IPS DF 19.7 (cell line): ENCODE results near the gene RRP12.
A peak's percentile ranks its signal among the peaks of the same experiment; 100 is the strongest.
"Not testable (repeated sequence)": the region's sequence is repeated elsewhere in the genome, so short reads cannot be mapped to it uniquely, and the experiment has no call there.

Source experiments
- DNase-seq: peaks from one replicate; pipeline ENCODE4 v3.0.0-alpha.2; 2013; ENCODE audit warnings: low read depth, low spot score

The RRP12 gene, protein sequence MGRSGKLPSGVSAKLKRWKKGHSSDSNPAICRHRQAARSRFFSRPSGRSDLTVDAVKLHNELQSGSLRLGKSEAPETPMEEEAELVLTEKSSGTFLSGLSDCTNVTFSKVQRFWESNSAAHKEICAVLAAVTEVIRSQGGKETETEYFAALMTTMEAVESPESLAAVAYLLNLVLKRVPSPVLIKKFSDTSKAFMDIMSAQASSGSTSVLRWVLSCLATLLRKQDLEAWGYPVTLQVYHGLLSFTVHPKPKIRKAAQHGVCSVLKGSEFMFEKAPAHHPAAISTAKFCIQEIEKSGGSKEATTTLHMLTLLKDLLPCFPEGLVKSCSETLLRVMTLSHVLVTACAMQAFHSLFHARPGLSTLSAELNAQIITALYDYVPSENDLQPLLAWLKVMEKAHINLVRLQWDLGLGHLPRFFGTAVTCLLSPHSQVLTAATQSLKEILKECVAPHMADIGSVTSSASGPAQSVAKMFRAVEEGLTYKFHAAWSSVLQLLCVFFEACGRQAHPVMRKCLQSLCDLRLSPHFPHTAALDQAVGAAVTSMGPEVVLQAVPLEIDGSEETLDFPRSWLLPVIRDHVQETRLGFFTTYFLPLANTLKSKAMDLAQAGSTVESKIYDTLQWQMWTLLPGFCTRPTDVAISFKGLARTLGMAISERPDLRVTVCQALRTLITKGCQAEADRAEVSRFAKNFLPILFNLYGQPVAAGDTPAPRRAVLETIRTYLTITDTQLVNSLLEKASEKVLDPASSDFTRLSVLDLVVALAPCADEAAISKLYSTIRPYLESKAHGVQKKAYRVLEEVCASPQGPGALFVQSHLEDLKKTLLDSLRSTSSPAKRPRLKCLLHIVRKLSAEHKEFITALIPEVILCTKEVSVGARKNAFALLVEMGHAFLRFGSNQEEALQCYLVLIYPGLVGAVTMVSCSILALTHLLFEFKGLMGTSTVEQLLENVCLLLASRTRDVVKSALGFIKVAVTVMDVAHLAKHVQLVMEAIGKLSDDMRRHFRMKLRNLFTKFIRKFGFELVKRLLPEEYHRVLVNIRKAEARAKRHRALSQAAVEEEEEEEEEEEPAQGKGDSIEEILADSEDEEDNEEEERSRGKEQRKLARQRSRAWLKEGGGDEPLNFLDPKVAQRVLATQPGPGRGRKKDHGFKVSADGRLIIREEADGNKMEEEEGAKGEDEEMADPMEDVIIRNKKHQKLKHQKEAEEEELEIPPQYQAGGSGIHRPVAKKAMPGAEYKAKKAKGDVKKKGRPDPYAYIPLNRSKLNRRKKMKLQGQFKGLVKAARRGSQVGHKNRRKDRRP (N-terminal part only)

DNA sequence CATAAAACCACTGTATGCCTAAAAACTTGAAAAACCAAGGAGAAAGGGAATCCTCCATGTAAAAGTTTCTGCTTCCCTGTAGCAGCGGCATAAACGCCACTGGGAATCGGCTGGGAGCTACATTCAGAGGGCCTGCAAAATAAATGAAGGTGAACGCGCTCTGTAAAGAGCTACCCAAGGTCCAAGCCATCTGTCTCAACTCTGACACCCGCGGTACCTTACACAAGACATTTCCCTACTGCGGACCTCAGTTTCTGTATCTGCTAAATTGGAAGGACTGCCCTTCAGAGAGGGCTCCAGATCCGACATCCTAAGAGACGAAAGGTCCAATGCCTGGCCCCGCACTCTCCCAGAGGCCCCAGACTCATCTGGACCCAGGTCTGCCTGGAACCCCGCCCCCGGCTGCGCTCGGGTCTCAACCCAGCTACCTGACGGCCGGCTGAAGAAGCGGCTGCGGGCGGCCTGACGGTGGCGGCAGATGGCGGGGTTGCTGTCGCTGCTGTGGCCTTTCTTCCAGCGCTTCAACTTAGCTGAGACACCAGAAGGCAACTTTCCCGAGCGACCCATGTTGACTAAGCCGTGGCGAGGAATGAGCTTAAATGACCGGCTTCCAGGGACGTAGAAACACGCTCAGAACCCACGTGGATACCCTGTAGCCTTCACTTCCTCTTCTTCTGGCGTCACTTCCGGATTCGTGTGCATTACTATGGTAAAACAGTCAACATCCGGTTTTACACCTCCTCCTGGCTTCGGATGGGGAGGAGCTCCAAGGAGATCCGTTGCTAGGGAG is at the start of gene RRP12:
Gene RRP12, minus strand, starts transcription at position 676 of the 790 bp plus-strand sequence. Its CDS starts 109 bp downstream, at position 567.
- DNase-seq, result peak; percentile 98

- no peak for DNase-seq
These were observed 49.7 kb upstream of the RRP12 start for GRCh38 chr10:97450828-97451227.

- peak; percentile 95 for DNase-seq
These were observed 44.8 kb upstream of the RRP12 start, which contains the start of the genes EXOSC1 and ZDHHC16 for GRCh38 chr10:97445722-97446639. EXOSC1 (minus strand) TSS chr10:97446006; CDS start chr10:97445985, 21 bp downstream. ZDHHC16 (plus strand) TSS chr10:97446175; CDS start chr10:97451676, 5,501 bp downstream.

- no peak for DNase-seq
These were observed 44.2 kb upstream of the RRP12 start for GRCh38 chr10:97445357-97445721.

- DNase-seq, result no peak
These were observed 43.1 kb upstream of the RRP12 start for GRCh38 chr10:97444212-97444611.

DNA sequence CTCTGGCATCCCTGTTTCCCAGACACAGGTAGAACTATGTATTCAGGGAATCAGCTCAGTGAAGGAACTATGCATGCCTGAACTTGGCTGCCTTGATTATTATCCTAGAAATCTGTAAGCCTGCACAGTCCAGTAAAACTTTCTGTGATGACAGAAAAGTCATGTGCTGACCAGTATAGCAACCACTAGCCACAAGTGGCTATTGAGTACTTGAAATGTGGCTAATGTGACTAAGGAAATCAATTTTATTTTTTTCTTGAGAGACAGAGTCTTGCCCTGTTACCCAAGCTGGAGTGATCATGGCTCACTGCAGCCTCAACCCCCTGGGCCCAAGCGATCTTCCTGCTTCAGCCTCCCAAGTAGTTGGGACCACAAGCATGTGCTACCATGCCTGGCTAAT is 41.1 kb upstream of the RRP12 start:
- no peak for DNase-seq

DNA sequence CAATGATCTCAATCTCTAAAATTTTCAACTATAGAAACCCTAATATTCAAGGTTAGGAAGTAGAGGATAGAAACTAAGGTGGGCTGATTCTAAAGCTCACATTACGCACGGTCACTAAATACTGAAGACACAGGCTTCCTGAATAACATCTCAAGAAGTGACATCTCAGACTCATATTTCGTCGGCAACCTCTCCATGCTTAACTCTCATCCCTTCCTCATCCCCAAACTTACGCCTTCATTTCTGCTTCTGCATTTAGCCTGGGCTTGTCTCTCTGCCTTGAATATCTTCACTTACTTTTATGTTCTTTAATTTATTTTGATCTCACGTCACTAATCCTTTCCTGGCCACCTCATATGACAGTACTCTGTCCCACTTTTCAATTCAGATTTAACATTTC is 34.1 kb upstream of the RRP12 start:
- no peak for DNase-seq

GRCh38 chr10:97434557-97434956 is 33.4 kb upstream of the RRP12 start:
- no peak for DNase-seq

DNA sequence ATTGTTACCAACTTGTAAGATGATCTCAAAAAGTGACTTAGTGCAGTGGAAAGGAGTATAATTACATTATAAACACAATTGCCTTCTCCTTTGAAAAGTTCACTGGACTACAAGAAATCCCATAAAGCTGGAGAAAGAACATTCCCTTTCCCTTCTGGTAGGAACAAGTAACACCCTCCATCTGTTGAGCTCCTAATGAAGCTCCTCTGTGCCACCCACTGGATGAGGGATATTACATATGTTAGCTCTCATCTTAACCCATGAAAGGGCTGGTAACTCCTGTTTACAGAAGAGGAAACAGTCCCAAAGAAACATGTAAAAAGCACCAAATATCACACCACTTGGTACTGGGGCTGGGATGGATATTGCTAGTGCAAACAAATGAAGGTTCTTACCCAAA is 32.9 kb upstream of the RRP12 start:
- DNase-seq, result no peak

GRCh38 chr10:97428572-97428981 is 27.4 kb upstream of the RRP12 start:
- DNase-seq, result no peak

GRCh38 chr10:97427571-97428179 is 26.5 kb upstream of the RRP12 start:
- DNase-seq, result peak; percentile 77

GRCh38 chr10:97426776-97427570 is 25.8 kb upstream of the RRP12 start:
- DNase-seq, result no peak

GRCh38 chr10:97425964-97426775 is 25.0 kb upstream of the RRP12 start, which contains the start of gene PGAM1:
PGAM1 (plus strand) TSS chr10:97426191; CDS start chr10:97426308, 117 bp downstream.
- DNase-seq, result peak; percentile 73

DNA sequence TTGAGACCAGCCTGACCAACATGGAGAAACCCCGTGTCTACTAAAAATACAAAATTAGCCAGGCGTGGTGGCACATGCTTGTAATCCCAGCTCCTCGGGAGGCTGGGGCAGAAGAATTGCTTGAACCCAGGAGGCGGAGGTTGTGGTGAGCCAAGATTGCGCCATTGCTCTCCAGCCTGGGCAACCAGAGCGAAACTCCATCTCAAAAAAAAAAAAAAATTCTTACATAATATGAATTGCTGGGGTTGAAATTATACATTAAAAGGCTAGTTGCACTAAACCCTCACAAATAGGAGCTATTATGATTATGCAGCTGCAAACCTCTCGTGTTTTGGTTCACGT is 22.6 kb upstream of the RRP12 start:
- not testable (repeated sequence) for DNase-seq

DNA sequence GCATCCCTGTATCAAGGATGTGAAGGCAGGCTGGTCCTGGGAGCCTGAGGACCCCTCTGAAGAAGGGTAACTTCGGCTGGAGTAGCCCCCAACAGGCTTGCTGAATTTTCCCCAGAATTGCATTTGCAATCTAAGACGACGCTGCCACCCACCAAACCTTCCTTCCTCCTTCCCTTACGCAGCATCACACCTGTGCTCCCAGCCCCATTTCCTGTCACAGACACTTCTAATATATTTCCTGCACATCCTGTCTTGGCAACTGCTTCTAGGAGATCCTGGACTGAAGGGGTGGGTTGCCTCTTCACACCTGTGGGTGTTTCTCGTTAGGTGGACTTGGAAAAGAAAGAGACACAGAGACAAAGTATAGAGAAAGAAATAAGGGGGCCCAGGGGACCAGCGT is 15.4 kb upstream of the RRP12 start:
- DNase-seq, result no peak

GRCh38 chr10:97412891-97413304 is 11.8 kb upstream of the RRP12 start:
- no peak for DNase-seq

DNA sequence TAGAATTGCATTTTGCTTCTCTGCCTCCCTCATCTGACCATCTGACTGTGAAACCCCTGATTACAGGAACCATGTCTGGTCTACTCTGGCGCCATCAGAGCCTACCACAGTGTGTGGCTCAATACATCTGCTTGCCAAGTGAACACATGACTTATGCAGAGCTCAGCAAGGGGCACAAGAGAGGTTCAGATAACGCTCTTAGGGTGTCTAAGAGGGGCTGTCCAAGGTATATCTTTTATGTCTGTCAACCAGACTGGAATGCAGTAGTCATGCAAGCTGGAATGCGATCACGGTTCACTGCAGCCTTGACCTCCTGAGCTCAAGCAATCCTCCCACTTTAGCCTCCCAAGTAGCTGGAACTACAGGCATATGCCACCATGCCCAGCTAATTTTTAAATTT is 10.3 kb upstream of the RRP12 start:
- no peak for DNase-seq
